Natural killer cell (primary cell): ENCODE measurements around the gene RAD51AP2. TPM values are rescaled to one million over a fixed set of nuclear protein-coding genes. Genes with fewer than 3 reads are reported as not detected.

ENCODE experiments used
- ATAC-seq, 3 donors: fragments of 150-1000 bp in 2 of 3; fragments of 200-7000 bp in 1 of 3; cut with Tn5 transposase; 1 replicate in 1 of 3; 2 replicates in 2 of 3; pipeline ENCODE4 v1.10.0; 2021; ENCODE audit warnings: mild to moderate bottlenecking in 2 of 3, moderate library complexity in 2 of 3
- DNase-seq, 2 donors: peaks; one replicate each; pipeline versions ENCODE4 v3.0.0 to v3.0.0-alpha.2; 2013 to 2021; ENCODE audit warnings: mixed read lengths in 1 of 2
- H3K27ac ChIP-seq: one replicate; pipeline ENCODE4 v1.5.1; 2013; ENCODE audit warnings: mild to moderate bottlenecking, low read length
- H3K27me3 ChIP-seq: one replicate; pipeline ENCODE4 v1.6.1; 2013; ENCODE audit warnings: low read length; ENCODE audit not compliant: control insufficient read depth, insufficient read depth
- H3K36me3 ChIP-seq: one replicate; pipeline ENCODE4 v1.6.1; 2013; ENCODE audit warnings: low read length; ENCODE audit not compliant: control insufficient read depth, insufficient read depth
- H3K4me1 ChIP-seq: one replicate; pipeline ENCODE4 v1.6.1; 2013; ENCODE audit warnings: low read length; ENCODE audit not compliant: control insufficient read depth, insufficient read depth
- H3K4me3 ChIP-seq: one replicate; pipeline ENCODE4 v1.5.1; 2013; ENCODE audit warnings: low read length
- H3K9me3 ChIP-seq: one replicate; pipeline ENCODE4 v1.6.1; 2013; ENCODE audit warnings: low read length; ENCODE audit not compliant: control insufficient read depth, insufficient read depth
- H3K27ac Mint-ChIP-seq, 2 donors: one replicate each; pipeline ENCODE4 v1.8.0; 2022; ENCODE audit warnings: mild to moderate bottlenecking in 2 of 2, mixed read lengths in 2 of 2, moderate library complexity in 1 of 2
- H3K27me3 Mint-ChIP-seq, 2 donors: one replicate each; pipeline ENCODE4 v1.8.0; 2022; ENCODE audit warnings: low read depth in 2 of 2, mixed read lengths in 2 of 2
- H3K36me3 Mint-ChIP-seq: one replicate; pipeline ENCODE4 v1.8.0; 2022; ENCODE audit warnings: mixed read lengths
- H3K4me1 Mint-ChIP-seq, 2 donors: one replicate each; pipeline ENCODE4 v1.8.0; 2022; ENCODE audit warnings: mixed read lengths in 2 of 2
- H3K4me3 Mint-ChIP-seq: one replicate; pipeline ENCODE4 v1.8.0; 2022; ENCODE audit warnings: mild to moderate bottlenecking, moderate library complexity, mixed read lengths
- H3K9me3 Mint-ChIP-seq, 2 donors: one replicate each; pipeline ENCODE4 v1.8.0; 2022; ENCODE audit warnings: mixed read lengths in 2 of 2
- WGBS: methylation state at CpG from one replicate; pipeline ENCODE4 v1.1.7; 2013; ENCODE audit warnings: missing lambda C conversion rate; ENCODE audit not compliant: insufficient coverage; 5-methylcytosine and 5-hydroxymethylcytosine counted together
- intact Hi-C: fragments of 100-400 bp; cut with micrococcal nuclease; formaldehyde crosslinking; loops from one replicate; pipeline ENCODE4 v1.14.2; 2022
- total RNA-seq, 4 donors: library from RNA; stranded (reverse); fragments of 120-200 nt in 1 of 4; gene quantifications; one replicate each; pipeline versions ENCODE4 v1.2.3 to v1.2.4, GENCODE V29; 2013 to 2022
- TF ChIP-seq, protein P1 (sequence below): fragments of 200-600 bp; IDR thresholded peaks from one replicate; pipeline ENCODE4 v1.8.0; 2022; ENCODE audit warnings: antibody characterized with exemption

The RAD51AP2 gene
- total RNA-seq, 3 donors from 2014 or later (not counting 1 experiment from before 2014, with no cell fraction given) = not detected

DNA sequence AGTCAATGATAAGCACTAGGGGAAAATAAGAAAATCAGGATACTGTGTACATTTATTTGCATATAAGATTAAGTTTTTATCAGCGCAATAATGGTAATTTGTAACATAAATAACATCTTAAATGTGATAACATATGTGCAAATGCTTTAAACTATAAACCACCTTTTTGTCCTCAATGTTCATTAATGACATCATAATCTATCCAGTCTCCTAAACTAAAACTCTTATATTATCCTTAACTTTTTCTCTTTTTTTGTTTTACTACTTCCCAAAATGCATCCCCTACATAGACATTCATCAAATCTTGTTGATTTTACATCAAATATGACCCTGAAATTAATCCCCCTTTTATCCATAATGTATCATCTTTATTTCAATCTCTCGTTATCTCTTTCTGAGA, 3.4 kb upstream of the RAD51AP2 start:
- H3K27me3 Mint-ChIP-seq = peaks cover 0 to 5% of the 10 kb centered on the region in 2 donors
- TF ChIP-seq, protein P1, sequence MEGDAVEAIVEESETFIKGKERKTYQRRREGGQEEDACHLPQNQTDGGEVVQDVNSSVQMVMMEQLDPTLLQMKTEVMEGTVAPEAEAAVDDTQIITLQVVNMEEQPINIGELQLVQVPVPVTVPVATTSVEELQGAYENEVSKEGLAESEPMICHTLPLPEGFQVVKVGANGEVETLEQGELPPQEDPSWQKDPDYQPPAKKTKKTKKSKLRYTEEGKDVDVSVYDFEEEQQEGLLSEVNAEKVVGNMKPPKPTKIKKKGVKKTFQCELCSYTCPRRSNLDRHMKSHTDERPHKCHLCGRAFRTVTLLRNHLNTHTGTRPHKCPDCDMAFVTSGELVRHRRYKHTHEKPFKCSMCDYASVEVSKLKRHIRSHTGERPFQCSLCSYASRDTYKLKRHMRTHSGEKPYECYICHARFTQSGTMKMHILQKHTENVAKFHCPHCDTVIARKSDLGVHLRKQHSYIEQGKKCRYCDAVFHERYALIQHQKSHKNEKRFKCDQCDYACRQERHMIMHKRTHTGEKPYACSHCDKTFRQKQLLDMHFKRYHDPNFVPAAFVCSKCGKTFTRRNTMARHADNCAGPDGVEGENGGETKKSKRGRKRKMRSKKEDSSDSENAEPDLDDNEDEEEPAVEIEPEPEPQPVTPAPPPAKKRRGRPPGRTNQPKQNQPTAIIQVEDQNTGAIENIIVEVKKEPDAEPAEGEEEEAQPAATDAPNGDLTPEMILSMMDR = no peak
- no peak for ATAC-seq
- Histone ChIP-seq H3K9me3 (peaks cover 5% of the 10 kb centered on the region), H3K27me3 (peaks cover 9% of the 10 kb centered on the region), H3K4me1 (no peaks in the 10 kb centered on the region), H3K27ac (no peak overlapping the region), H3K4me3 (no peak overlapping the region), H3K36me3 (no peaks in the 10 kb centered on the region)
- no peak for DNase-seq
- intact Hi-C loops = no loop called here
- H3K9me3 Mint-ChIP-seq = peaks cover 2 to 3% of the 10 kb centered on the region in 2 donors
- no peak overlapping the region for H3K27ac Mint-ChIP-seq
- no peaks in the 10 kb centered on the region for H3K36me3 Mint-ChIP-seq
- no CpG with 5 or more reads among the region's 2 CpGs for WGBS
- no peak overlapping the region for H3K4me3 Mint-ChIP-seq
- H3K4me1 Mint-ChIP-seq = no peaks in the 10 kb centered on the region

DNA sequence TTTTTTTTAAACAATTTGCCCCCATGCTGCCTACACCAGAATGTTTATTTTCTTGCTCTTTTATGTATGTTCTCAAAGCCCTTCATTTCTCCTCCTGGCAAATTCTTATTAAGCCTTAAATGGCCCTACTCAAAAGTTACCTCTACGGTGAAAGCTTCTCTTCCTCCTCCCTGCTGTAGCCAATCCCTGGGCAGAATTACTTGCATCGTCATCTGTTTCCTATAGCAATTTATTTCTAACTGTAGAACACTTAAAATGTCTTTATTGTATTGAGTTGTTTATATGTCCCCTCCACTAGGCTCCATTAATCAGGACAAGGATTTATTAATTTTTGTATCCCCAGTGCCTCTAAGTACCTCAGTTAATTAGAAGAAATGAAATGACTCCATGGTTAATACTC, 2.5 kb upstream of the RAD51AP2 start:
- 62% methylated on average over 1 of the region's 2 CpGs for WGBS
- no peaks in the 10 kb centered on the region for H3K4me1 Mint-ChIP-seq
- Histone ChIP-seq H3K4me1 (no peaks in the 10 kb centered on the region), H3K36me3 (no peaks in the 10 kb centered on the region), H3K9me3 (peaks cover 5% of the 10 kb centered on the region), H3K27ac (no peak overlapping the region), H3K4me3 (no peak overlapping the region), H3K27me3 (peaks cover 9% of the 10 kb centered on the region)
- ATAC-seq = no peak
- DNase-seq = no peak
- H3K4me3 Mint-ChIP-seq = no peak overlapping the region
- TF ChIP-seq, protein P1 = no peak
- H3K36me3 Mint-ChIP-seq = no peaks in the 10 kb centered on the region
- H3K27ac Mint-ChIP-seq = no peak overlapping the region
- peaks cover 0 to 5% of the 10 kb centered on the region in 2 donors for H3K27me3 Mint-ChIP-seq
- intact Hi-C loops = no loop called here
- H3K9me3 Mint-ChIP-seq = peaks cover 3% of the 10 kb centered on the region in 2 donors

DNA sequence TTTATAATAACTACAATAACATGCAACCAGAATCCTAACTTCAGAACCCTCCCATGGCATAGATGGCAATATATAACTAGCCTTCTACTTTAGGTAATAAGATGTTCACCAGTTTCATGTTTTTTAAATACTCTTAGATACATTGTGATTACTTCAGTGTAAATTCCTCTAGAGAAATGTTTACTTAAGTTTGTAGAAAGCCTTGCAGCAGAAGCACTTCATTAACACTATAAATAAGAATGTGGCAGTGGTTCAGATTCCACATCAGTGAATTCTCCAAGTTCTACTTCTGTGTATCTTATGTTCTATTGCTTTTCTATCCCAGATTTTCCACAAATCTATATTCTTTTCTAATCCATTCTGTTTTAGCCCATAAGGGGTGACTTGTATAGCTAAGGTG, 1.2 kb upstream of the RAD51AP2 start:
- Mint-ChIP-seq H3K4me3 (no peak overlapping the region), H3K27ac (no peak overlapping the region), H3K36me3 (no peaks in the 10 kb centered on the region), H3K4me1 (no peaks in the 10 kb centered on the region), H3K27me3 (peaks cover 0 to 5% of the 10 kb centered on the region in 2 donors), H3K9me3 (peaks cover 3 to 4% of the 10 kb centered on the region in 2 donors)
- Histone ChIP-seq H3K36me3 (no peaks in the 10 kb centered on the region), H3K27ac (no peak overlapping the region), H3K4me3 (no peak overlapping the region), H3K9me3 (peaks cover 5% of the 10 kb centered on the region), H3K4me1 (no peaks in the 10 kb centered on the region), H3K27me3 (peaks cover 9% of the 10 kb centered on the region)
- TF ChIP-seq, protein P1 = no peak
- no peak for DNase-seq
- no peak for ATAC-seq
- intact Hi-C loops = no loop called here

DNA sequence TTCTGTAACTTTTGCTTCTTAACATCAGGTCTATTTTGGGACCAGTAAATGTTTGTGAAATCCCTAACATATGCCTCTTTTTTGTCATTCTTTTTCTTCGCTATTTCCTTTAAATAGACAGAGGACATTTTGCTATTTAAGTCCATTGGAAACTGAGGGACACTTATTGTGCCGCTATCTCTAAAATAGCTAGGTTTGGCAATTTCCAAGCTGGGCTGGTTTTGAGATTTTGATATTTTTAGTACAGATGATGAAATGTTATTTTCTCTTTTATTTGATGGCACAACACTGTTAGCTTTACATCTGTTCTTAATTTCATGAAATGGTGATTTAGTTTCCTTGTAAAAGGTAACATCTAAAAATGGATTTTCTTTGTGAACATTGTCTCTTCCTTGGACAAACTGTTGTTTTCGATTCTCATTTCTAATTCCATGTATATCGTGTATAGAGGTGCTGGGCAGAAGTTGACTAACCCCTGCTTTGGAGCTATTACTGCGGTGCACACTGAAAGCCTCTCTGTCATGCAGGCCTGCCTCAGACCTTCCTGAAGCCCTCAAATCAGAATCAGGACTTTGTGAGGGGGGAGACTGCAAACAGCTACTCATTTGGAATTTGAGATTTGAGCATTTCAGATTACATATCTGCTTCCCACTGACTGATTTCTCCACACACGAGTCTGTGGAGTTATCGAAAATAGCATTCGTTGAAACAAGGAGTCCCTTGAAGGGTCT, 594 bp downstream of the RAD51AP2 start:
- no peak for ATAC-seq
- Histone ChIP-seq H3K4me1 (no peaks in the 10 kb centered on the region), H3K27me3 (peaks cover 9% of the 10 kb centered on the region), H3K4me3 (no peak overlapping the region), H3K27ac (no peak overlapping the region), H3K9me3 (peaks cover 5% of the 10 kb centered on the region), H3K36me3 (no peaks in the 10 kb centered on the region)
- intact Hi-C loops = no loop called here
- DNase-seq = no peak
- peaks cover 3 to 7% of the 10 kb centered on the region in 2 donors for H3K9me3 Mint-ChIP-seq
- WGBS = 47% methylated on average over 8 of the region's 8 CpGs
- TF ChIP-seq, protein P1 = no peak
- no peak overlapping the region for H3K4me3 Mint-ChIP-seq
- H3K36me3 Mint-ChIP-seq = no peaks in the 10 kb centered on the region
- H3K27ac Mint-ChIP-seq = no peak overlapping the region
- peaks cover 0 to 5% of the 10 kb centered on the region in 2 donors for H3K27me3 Mint-ChIP-seq
- H3K4me1 Mint-ChIP-seq = no peaks in the 10 kb centered on the region
